ENCODE results near the gene DIPK1B.

DNA sequence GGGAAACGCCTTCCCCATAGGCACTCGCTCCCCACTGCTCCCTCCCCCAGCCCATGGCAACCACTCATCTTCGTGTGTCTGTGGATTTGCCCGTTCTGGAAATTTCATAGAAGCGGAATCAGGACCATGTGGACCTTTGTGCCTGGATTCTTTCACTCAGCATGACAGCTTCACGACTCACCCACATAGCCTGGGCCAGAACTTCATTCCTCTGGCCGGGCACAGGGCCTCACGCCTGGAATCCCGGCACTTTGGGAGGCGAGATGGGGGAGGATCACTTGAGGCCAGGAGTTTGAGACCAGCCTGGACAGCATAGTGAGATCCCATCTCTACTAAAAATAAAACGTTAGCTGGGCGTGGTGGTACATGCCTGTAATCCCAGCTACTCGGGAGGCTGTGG is 12.1 kb upstream of the DIPK1B start:
- TF ChIP-seq, protein P1, sequence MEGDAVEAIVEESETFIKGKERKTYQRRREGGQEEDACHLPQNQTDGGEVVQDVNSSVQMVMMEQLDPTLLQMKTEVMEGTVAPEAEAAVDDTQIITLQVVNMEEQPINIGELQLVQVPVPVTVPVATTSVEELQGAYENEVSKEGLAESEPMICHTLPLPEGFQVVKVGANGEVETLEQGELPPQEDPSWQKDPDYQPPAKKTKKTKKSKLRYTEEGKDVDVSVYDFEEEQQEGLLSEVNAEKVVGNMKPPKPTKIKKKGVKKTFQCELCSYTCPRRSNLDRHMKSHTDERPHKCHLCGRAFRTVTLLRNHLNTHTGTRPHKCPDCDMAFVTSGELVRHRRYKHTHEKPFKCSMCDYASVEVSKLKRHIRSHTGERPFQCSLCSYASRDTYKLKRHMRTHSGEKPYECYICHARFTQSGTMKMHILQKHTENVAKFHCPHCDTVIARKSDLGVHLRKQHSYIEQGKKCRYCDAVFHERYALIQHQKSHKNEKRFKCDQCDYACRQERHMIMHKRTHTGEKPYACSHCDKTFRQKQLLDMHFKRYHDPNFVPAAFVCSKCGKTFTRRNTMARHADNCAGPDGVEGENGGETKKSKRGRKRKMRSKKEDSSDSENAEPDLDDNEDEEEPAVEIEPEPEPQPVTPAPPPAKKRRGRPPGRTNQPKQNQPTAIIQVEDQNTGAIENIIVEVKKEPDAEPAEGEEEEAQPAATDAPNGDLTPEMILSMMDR (IDR thresholded peaks at IDR 0.05; ENCODE audit: insufficient read depth, low read length), result no peak
- TF ChIP-seq POLR2AphosphoS5 (IDR thresholded peaks at IDR 0.05; ENCODE audit: low read depth), result no peak
- TF ChIP-seq, protein P2, sequence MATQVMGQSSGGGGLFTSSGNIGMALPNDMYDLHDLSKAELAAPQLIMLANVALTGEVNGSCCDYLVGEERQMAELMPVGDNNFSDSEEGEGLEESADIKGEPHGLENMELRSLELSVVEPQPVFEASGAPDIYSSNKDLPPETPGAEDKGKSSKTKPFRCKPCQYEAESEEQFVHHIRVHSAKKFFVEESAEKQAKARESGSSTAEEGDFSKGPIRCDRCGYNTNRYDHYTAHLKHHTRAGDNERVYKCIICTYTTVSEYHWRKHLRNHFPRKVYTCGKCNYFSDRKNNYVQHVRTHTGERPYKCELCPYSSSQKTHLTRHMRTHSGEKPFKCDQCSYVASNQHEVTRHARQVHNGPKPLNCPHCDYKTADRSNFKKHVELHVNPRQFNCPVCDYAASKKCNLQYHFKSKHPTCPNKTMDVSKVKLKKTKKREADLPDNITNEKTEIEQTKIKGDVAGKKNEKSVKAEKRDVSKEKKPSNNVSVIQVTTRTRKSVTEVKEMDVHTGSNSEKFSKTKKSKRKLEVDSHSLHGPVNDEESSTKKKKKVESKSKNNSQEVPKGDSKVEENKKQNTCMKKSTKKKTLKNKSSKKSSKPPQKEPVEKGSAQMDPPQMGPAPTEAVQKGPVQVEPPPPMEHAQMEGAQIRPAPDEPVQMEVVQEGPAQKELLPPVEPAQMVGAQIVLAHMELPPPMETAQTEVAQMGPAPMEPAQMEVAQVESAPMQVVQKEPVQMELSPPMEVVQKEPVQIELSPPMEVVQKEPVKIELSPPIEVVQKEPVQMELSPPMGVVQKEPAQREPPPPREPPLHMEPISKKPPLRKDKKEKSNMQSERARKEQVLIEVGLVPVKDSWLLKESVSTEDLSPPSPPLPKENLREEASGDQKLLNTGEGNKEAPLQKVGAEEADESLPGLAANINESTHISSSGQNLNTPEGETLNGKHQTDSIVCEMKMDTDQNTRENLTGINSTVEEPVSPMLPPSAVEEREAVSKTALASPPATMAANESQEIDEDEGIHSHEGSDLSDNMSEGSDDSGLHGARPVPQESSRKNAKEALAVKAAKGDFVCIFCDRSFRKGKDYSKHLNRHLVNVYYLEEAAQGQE (IDR thresholded peaks at IDR 0.05; ENCODE audit: insufficient replicate concordance, low read depth), result no peak
